IPS-18a (cell line): ENCODE data around the gene PSME3.
A peak's percentile ranks its signal among the peaks of the same experiment; 100 is the strongest.

Experiments used
- H3K27ac ChIP-seq: one replicate; pipeline ENCODE4 v1.5.1; 2013; ENCODE audit warnings: low read length
- H3K27me3 ChIP-seq: one replicate; pipeline ENCODE4 v1.6.1; 2013; ENCODE audit warnings: mild to moderate bottlenecking, low read length; ENCODE audit not compliant: control insufficient read depth, insufficient read depth
- H3K36me3 ChIP-seq: one replicate; pipeline ENCODE4 v1.6.1; 2013; ENCODE audit warnings: low read depth, low read length; ENCODE audit not compliant: control insufficient read depth
- H3K4me1 ChIP-seq: one replicate; pipeline ENCODE4 v1.6.1; 2013; ENCODE audit warnings: low read depth, low read length; ENCODE audit not compliant: control insufficient read depth
- H3K4me3 ChIP-seq: one replicate; pipeline ENCODE4 v1.5.1; 2013; ENCODE audit warnings: low read length
- H3K9ac ChIP-seq: one replicate; pipeline ENCODE4 v1.6.1; 2013; ENCODE audit warnings: mild to moderate bottlenecking, low read length, moderate library complexity
- H3K9me3 ChIP-seq: one replicate; pipeline ENCODE4 v1.6.1; 2013; ENCODE audit warnings: low read depth, low read length; ENCODE audit not compliant: control insufficient read depth

The PSME3 gene

DNA sequence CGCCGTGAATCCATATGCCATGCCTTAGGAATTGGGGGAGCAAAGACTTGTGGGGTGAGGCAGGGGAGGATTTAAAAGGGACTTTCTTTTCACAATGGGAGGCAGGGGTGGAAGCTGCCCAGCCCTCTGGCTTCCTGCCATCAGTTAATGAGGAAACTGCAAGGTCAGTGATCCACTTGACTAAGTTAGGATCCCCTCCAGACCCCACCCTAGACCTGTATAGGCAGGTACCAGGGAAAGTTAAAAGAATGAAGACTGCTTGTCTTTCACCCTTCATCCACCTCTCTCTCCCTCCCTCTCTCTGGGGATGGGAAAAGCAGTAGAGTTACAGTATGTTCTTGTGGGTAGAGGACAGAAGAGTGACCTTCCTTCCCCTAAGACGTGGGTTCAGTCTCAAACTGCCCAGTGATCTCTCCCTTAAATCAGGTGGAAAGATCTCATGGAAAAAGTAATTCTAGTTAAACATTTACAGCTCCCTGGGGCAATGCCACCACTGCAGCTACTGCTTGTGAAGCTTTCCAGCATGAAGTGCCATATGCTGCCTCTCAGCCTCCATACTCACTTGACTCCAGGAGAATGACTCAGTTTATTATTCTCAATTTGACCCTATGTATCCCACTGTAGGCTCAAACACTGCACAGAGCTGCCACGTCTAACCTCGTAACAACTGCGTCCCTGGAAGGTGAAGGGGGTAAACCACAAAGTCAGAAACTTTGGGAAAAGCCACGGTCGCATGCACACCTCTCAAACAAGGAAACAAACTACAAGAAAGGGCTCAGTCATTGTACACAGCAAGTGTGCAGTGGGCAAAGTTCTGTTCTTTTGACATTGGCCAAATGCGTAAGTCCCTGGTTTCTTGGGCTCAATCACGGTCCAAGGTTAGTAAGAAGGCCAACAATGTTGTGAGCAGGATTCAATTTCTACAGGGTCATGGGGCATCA is 35.9 kb upstream of the PSME3 start:
- H3K36me3 ChIP-seq: no peaks in the 10 kb centered on the region
- H3K4me1 ChIP-seq: peaks cover 4% of the 10 kb centered on the region
- peaks cover 15% of the 10 kb centered on the region for H3K27me3 ChIP-seq
- no peak overlapping the region for H3K27ac ChIP-seq
- peak overlapping the region; percentile 64 for H3K9ac ChIP-seq
- H3K9me3 ChIP-seq: no peaks in the 10 kb centered on the region
- H3K4me3 ChIP-seq: peak overlapping the region; percentile 81

DNA sequence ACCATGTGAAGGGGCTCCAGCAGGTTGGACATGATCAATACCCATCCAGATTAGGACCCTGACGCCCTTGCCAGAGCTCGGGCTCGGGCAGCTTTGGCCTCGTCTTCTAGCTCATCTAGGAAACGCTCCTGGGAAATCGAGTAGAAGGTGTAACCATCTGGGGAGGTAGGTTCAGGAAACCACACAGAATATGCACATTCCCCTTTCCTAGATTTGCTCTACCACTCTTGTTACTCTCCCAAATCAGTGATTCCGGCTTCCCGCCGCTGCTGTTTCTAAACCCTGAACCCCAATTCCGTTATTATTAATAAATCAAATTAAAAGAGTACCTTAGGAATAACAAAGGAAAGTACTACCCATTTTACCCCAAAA is 35.2 kb upstream of the PSME3 start:
- H3K27me3 ChIP-seq: peaks cover 18% of the 10 kb centered on the region
- no peak overlapping the region for H3K27ac ChIP-seq
- H3K4me1 ChIP-seq: peaks cover 4% of the 10 kb centered on the region
- H3K9ac ChIP-seq: peak overlapping the region; percentile 64
- H3K36me3 ChIP-seq: no peaks in the 10 kb centered on the region
- H3K9me3 ChIP-seq: no peaks in the 10 kb centered on the region
- peak overlapping the region; percentile 81 for H3K4me3 ChIP-seq

DNA sequence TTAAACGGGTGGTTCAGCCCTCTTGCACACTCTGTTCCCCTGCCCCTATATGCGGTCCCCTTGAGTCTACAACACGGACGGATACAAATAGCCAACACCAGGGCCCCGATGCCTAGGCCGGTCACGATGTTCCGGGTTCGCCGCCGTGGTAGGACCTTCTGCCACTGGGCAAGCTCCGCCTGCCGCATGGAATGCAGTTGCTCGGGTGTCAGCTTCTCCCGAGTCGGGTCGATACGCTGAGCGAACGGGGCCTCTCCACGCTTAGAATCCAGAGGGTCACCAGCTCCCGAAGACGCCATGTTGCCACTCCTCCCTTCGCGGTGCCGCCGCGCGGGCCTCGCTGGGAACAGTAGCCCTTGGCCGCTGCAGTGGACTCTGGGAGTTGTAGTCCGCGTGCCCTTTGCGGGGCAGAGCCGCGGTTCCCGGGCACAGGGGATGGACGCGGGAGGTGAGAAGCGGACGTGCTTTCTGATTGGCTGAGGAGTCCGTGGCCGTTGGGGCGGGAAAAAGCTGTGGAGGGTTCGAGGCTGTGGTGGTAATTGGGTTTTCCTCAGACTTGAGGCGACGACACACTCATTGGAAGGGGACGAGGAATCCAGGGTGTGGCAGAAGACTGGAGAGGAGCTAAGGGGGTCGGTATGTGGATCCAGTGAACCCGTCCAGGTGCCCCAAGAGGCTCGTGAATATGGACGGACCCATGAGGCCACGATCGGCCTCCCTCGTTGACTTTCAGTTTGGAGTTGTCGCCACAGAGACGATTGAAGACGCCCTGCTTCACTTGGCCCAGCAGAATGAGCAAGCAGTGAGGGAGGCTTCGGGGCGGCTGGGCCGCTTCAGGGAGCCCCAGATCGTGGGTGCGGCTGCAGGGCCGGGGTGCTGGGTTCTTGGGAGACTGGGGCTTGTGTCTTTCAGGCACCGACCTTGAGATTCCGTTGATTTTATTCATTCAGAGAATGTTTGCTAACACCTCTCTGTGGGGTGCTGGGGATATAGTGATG is 34.5 kb upstream of the PSME3 start, which contains the start of the genes CNTD1 and COA3:
Gene CNTD1 (plus strand): TSS at position 479 of the 998 bp plus-strand sequence. CDS start 207 bp downstream, at position 686.
Gene COA3 (minus strand): TSS at position 322 of the 998 bp plus-strand sequence. CDS start 23 bp downstream, at position 299.
- H3K9ac ChIP-seq: peak within 1 kb of the TSS; percentile 64
- H3K27ac ChIP-seq: no peak within 1 kb of the TSS
- H3K9me3 ChIP-seq: no peaks in the 10 kb centered on the region
- peaks cover 19% of the 10 kb centered on the region for H3K27me3 ChIP-seq
- no peaks in the 10 kb centered on the region for H3K36me3 ChIP-seq
- H3K4me3 ChIP-seq: peak within 1 kb of the TSS; percentile 81
- H3K4me1 ChIP-seq: peaks cover 4% of the 10 kb centered on the region

DNA sequence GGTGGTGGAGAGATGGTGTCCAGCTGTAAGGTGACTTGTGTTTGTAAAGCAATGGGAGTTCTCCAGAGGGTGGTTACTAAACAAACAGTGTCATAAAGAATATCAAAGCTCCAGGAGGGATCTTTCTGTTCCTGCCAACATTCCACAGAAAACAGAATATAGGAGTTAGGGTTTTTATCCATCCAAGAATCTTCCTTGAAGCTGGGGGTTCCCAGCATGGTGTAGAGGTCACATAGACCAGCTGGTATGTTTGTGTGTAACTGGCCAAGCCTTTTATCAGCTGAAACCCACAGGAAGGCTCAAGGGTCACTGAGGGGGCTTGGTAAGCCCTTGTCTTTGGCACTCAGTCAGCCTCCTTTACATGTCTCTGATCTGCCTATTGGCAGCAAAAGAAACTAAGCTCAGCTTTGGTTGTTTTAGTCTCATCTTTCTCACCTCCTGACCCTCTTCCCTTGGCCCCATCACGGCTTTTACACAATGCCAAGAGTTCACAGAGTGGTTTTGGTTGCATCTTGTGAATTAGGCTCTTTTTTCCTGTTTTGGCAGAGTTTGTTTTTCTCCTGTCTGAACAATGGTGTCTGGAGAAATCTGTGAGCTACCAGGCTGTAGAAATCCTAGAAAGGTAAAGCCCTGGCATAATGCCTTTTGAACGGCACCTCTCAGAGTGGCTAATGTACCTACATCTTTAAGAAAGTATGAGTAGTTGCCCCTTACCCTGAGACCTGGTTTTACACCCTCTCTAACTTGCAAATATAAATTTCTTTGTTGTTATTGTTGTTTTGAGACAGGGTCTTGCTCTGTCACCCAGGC is 29.9 kb upstream of the PSME3 start:
- peaks cover 19% of the 10 kb centered on the region for H3K27me3 ChIP-seq
- H3K4me1 ChIP-seq: no peaks in the 10 kb centered on the region
- H3K4me3 ChIP-seq: no peak overlapping the region
- no peak overlapping the region for H3K9ac ChIP-seq
- H3K9me3 ChIP-seq: no peaks in the 10 kb centered on the region
- no peak overlapping the region for H3K27ac ChIP-seq
- no peaks in the 10 kb centered on the region for H3K36me3 ChIP-seq

DNA sequence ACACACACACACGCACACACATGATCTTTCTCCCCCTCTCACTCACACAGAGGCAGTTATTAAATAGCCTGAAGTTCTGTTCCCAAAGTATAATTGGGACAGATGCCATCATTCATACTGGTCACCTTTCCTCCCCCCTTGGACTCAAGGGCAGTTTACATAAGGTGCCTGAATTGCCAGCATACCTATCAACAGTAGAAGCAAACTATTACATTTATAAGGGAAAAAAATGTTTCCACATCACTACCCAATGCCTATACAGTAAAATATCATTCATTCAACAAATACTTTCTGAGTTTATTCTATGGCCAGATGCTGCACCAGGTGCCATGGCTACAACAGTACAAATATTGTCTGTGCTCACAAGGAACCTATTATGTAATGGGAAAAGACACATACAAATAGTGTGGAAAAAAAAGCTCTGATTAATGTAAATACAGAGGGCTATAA is 28.3 kb upstream of the PSME3 start:
- Histone ChIP-seq H3K9me3 (no peaks in the 10 kb centered on the region), H3K27ac (no peak overlapping the region), H3K4me1 (no peaks in the 10 kb centered on the region), H3K36me3 (no peaks in the 10 kb centered on the region), H3K27me3 (peaks cover 12% of the 10 kb centered on the region), H3K9ac (no peak overlapping the region), H3K4me3 (no peak overlapping the region)

DNA sequence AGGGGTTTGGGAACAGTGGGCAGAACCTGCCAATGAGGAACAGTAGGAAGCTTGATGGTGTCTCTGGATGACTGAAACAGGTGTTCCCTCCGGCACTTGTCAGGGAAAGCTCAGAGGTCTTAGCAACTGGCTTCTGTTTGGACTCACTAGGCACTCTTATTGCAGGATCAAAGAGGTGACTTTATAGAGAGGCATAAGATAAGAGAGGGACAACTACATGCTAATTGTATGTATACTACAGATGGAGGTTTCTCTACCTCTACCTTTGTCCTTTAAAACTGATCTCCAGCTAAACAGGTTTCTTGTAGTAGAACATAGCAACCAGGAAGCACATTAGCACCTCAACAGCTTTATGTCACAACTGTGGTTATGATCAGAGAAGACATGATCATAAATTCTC is 26.9 kb upstream of the PSME3 start:
- Histone ChIP-seq H3K27ac (no peak overlapping the region), H3K4me3 (no peak overlapping the region), H3K36me3 (peaks cover 11% of the 10 kb centered on the region), H3K9ac (no peak overlapping the region), H3K4me1 (no peaks in the 10 kb centered on the region), H3K9me3 (no peaks in the 10 kb centered on the region), H3K27me3 (peaks cover 4% of the 10 kb centered on the region)

DNA sequence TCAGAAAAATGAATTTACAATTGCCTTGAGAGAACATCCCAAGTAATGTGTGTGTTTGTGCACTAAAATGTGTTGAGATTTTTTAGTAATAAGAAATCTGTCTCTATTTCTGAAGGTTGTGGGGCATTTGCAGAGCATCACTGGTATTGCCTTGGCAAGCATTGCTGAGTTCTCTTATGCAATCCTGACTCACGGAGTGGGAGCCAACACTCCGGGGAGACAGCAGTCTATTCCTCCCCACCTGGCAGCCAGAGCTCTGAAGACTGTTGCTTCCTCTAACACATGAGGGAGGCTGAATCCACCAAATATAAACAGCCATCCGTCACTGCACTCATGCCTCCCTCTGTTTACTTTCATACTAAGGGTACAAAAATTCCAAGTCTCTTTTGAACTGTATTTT is 23.9 kb upstream of the PSME3 start:
- Histone ChIP-seq H3K4me1 (no peaks in the 10 kb centered on the region), H3K4me3 (no peak overlapping the region), H3K36me3 (peaks cover 26% of the 10 kb centered on the region), H3K9ac (no peak overlapping the region), H3K27me3 (no peaks in the 10 kb centered on the region), H3K9me3 (no peaks in the 10 kb centered on the region), H3K27ac (no peak overlapping the region)

DNA sequence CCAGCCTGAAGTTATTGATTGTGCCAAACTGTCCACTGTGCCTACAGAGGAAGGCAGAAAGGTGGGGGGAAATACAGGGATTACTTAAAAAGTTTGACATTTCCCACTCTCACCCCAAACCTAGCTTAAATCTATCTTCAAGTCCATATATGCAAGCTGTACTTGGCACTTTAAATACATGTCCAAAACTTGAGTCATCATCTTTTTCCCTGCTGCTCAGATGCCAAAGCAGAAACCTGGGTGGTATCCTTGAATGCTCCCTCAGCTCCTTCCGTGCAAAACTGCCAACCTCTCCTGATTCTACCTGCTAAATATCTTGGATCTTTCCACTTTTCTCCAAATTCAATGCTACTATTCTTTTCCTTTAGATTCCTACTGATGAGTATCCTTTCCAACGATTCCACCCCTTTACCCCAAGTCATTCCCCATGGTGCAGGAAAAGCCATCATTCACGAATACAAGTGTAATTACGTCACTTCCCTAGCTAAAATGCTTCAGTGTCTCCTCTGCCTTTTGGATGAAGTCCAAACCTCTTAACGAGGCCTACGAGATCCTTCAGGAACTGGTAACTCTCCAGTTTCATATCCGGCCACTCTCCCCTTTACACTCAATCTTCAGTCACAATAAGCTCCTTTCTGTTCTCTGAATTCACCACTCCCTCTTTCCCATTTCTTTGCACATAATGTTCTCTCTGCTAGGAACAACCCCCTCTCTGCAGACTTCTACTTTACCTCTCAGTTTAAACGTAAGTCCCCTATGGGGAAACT is 18.4 kb upstream of the PSME3 start:
- Histone ChIP-seq H3K4me1 (no peaks in the 10 kb centered on the region), H3K27ac (no peak overlapping the region), H3K9me3 (no peaks in the 10 kb centered on the region), H3K27me3 (no peaks in the 10 kb centered on the region), H3K4me3 (no peak overlapping the region), H3K9ac (no peak overlapping the region), H3K36me3 (peaks cover 73% of the 10 kb centered on the region)

DNA sequence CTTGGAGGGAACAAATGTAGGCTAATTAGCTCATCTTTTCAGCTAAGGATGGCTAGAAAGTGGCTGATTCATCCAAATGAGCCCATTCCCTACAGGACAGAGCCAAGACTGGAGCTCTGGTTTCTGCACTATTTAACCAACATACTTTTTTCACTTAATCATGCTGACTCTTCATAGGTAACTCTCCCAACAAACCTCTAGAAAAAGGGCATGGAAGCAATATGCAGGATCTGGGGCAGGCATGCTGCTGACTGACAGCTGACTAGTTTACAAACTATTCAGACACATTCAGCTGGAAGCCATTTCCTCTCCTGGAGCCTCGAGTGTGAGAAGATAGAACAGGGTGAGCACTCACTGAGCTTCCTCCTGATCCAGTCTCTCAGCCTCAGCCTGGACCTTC is 15.3 kb upstream of the PSME3 start:
- no peak overlapping the region for H3K4me3 ChIP-seq
- peaks cover 65% of the 10 kb centered on the region for H3K36me3 ChIP-seq
- no peak overlapping the region for H3K27ac ChIP-seq
- no peaks in the 10 kb centered on the region for H3K4me1 ChIP-seq
- no peaks in the 10 kb centered on the region for H3K27me3 ChIP-seq
- no peaks in the 10 kb centered on the region for H3K9me3 ChIP-seq
- no peak overlapping the region for H3K9ac ChIP-seq

DNA sequence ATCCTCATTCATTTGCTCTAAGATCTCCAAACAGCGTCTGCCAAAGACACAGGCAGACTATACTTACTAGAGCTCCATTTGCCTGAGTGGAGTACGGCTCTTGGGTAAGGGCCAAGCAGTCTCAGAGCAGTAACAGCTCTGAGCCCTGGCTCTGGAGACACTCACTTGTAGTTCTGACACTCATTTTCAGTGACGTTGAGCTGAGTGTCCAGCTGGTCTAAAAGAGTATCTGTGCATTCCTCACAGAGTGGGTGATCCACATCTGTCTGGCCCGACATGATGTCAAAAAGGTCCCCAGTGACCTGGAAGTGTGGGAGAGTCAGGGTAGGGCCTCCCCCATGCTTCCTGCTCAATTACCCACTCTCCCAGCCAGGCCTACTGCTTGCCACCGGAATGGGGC is 14.8 kb upstream of the PSME3 start:
- Histone ChIP-seq H3K36me3 (peaks cover 64% of the 10 kb centered on the region), H3K27me3 (no peaks in the 10 kb centered on the region), H3K9ac (no peak overlapping the region), H3K4me1 (no peaks in the 10 kb centered on the region), H3K27ac (no peak overlapping the region), H3K4me3 (no peak overlapping the region), H3K9me3 (no peaks in the 10 kb centered on the region)
